Upper lobe of left lung (tissue), 4 donors: ENCODE measurements around the gene OGDHL.

ENCODE experiments used
- EP300 ChIP-seq, 4 donors: sonication (generic); formaldehyde crosslinking; IDR thresholded peaks; one replicate each; pipeline ENCODE4 v1.5.1; 2017; ENCODE audit warnings: antibody characterized with exemption in 4 of 4, control low read depth in 2 of 4
- POLR2A ChIP-seq, 4 donors: fragments of 450-650 bp; IDR thresholded peaks; one replicate each; pipeline ENCODE4 v1.5.1; 2016 to 2017; ENCODE audit warnings: antibody characterized with exemption in 4 of 4, mild to moderate bottlenecking in 2 of 4
- POLR2AphosphoS5 ChIP-seq, 2 donors: sonication (generic); formaldehyde crosslinking; IDR thresholded peaks; one replicate each; pipeline ENCODE4 v1.5.1; 2017; ENCODE audit warnings: antibody characterized with exemption in 2 of 2
- TF ChIP-seq, protein P1 (sequence below), 6 experiments: fragments of 450-650 bp in 4 of 6; fragments of 200-600 bp in 2 of 6; sonication (generic) in 2 of 6; IDR thresholded peaks; one replicate each; pipeline ENCODE4 v1.5.1; 2016 to 2019; ENCODE audit warnings: antibody characterized with exemption in 6 of 6

GRCh38 chr10:49688920-49689319, 73.2 kb downstream of the OGDHL start:
- TF ChIP-seq POLR2A (IDR thresholded peaks at IDR 0.05) (no peak), POLR2AphosphoS5 (IDR thresholded peaks at IDR 0.05) (no peak), EP300 (IDR thresholded peaks at IDR 0.05) (no peak)
- TF ChIP-seq, protein P1, sequence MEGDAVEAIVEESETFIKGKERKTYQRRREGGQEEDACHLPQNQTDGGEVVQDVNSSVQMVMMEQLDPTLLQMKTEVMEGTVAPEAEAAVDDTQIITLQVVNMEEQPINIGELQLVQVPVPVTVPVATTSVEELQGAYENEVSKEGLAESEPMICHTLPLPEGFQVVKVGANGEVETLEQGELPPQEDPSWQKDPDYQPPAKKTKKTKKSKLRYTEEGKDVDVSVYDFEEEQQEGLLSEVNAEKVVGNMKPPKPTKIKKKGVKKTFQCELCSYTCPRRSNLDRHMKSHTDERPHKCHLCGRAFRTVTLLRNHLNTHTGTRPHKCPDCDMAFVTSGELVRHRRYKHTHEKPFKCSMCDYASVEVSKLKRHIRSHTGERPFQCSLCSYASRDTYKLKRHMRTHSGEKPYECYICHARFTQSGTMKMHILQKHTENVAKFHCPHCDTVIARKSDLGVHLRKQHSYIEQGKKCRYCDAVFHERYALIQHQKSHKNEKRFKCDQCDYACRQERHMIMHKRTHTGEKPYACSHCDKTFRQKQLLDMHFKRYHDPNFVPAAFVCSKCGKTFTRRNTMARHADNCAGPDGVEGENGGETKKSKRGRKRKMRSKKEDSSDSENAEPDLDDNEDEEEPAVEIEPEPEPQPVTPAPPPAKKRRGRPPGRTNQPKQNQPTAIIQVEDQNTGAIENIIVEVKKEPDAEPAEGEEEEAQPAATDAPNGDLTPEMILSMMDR (IDR thresholded peaks at IDR 0.05) = no peak
